CD4-positive, alpha-beta T cell (primary cell): ENCODE data around the gene TRIM66. TPM values are rescaled to one million over a fixed set of nuclear protein-coding genes. Genes with fewer than 3 reads are reported as not detected.

Experiments
- ATAC-seq: fragments of 200-7000 bp; cut with Tn5 transposase; one replicate; pipeline ENCODE4 v1.10.0; 2022; ENCODE audit warnings: mild to moderate bottlenecking; ENCODE audit not compliant: poor library complexity
- CTCF ChIA-PET: fragments of 350-600 bp; sonication (Branson Sonifier 250); formaldehyde crosslinking; loops from one replicate; lab custom pipeline; 2021; ENCODE audit warnings: antibody characterized with exemption, inconsistent platforms; lab: Charles Lee
- POLR2A ChIA-PET: fragments of 350-600 bp; sonication (Branson Sonifier 250); formaldehyde crosslinking; loops from one replicate; lab custom pipeline; 2021; ENCODE audit warnings: antibody characterized with exemption, inconsistent platforms; lab: Charles Lee
- DNase-seq, 14 experiments: peaks; one replicate each; pipeline ENCODE4 v3.0.0-alpha.2; 2013 to 2020; ENCODE audit warnings: mixed read lengths in 2 of 14
- H3K27ac ChIP-seq, 2 donors: one replicate each; pipeline versions ENCODE4 v1.5.1 to v1.7.0; 2013; ENCODE audit warnings: low read length in 2 of 2, low read depth in 1 of 2, mild to moderate bottlenecking in 1 of 2
- H3K27me3 ChIP-seq, 2 experiments: 1 replicate in 1 of 2; 2 replicates in 1 of 2; pipeline versions ENCODE4 v1.6.1 to v1.7.0; 2013; ENCODE audit warnings: low read length in 2 of 2, control low read depth in 1 of 2, mild to moderate bottlenecking in 1 of 2, moderate library complexity in 1 of 2; ENCODE audit not compliant: insufficient read depth in 2 of 2, control insufficient read depth in 1 of 2
- H3K36me3 ChIP-seq: one replicate; pipeline ENCODE4 v1.6.1; 2013; ENCODE audit warnings: low read length, control low read depth; ENCODE audit not compliant: insufficient read depth
- H3K4me1 ChIP-seq: one replicate; pipeline ENCODE4 v1.6.1; 2013; ENCODE audit warnings: low read length, control low read depth; ENCODE audit not compliant: insufficient read depth
- H3K4me3 ChIP-seq: one replicate; pipeline ENCODE4 v1.5.1; 2013; ENCODE audit warnings: mild to moderate bottlenecking, low read length, moderate library complexity
- H3K9me3 ChIP-seq, 2 experiments: 1 replicate in 1 of 2; 2 replicates in 1 of 2; pipeline versions ENCODE4 v1.6.1 to v1.7.0; 2013; ENCODE audit warnings: low read length in 2 of 2, mild to moderate bottlenecking in 2 of 2, control low read depth in 1 of 2, moderate library complexity in 1 of 2; ENCODE audit not compliant: control insufficient read depth in 1 of 2, insufficient read depth in 1 of 2
- H3K27ac Mint-ChIP-seq: one replicate; pipeline ENCODE4 v1.8.0; 2020; ENCODE audit warnings: mixed read lengths
- H3K27me3 Mint-ChIP-seq: one replicate; pipeline ENCODE4 v1.8.0; 2021; ENCODE audit warnings: mixed read lengths
- H3K36me3 Mint-ChIP-seq: one replicate; pipeline ENCODE4 v1.8.0; 2021; ENCODE audit warnings: low read depth, mixed read lengths
- H3K4me1 Mint-ChIP-seq: one replicate; pipeline ENCODE4 v1.8.0; 2021; ENCODE audit warnings: low read depth, mixed read lengths
- H3K4me3 Mint-ChIP-seq: one replicate; pipeline ENCODE4 v1.8.0; 2020; ENCODE audit warnings: mild to moderate bottlenecking, mixed read lengths
- H3K9me3 Mint-ChIP-seq: one replicate; pipeline ENCODE4 v1.8.0; 2020; ENCODE audit warnings: mixed read lengths
- intact Hi-C, 2 experiments: fragments of 100-400 bp; cut with DNase I in 1 of 2; cut with micrococcal nuclease in 1 of 2; formaldehyde crosslinking; loops; one replicate each; pipeline versions ENCODE4 v1.15.1 to v1.9.0; 2023 to 2025; cut with DNase I, micrococcal nuclease
- total RNA-seq, 174 experiments: library from RNA in 2 of 174; stranded (reverse) in 2 of 174; gene quantifications; one replicate each; pipeline ENCODE4 v1.2.3 and lab custom pipeline; 2021 to 2026
- TF ChIP-seq, protein P1 (sequence below): fragments of 200-600 bp; IDR thresholded peaks from one replicate; pipeline ENCODE4 v1.8.0; 2022; ENCODE audit warnings: antibody characterized with exemption, mild to moderate bottlenecking

The TRIM66 gene
- total RNA-seq, 2 experiments from 2014 or later, result 6.8 to 9.8 TPM

GRCh38 chr11:8691601-8692000 lies 9.1 kb upstream of the TRIM66 start:
- H3K4me1 ChIP-seq, result peaks cover 14% of the 10 kb centered on the region
- H3K9me3 Mint-ChIP-seq, result no peaks in the 10 kb centered on the region
- intact Hi-C loops, result no loop called here
- no peak overlapping the region for H3K4me3 ChIP-seq
- no peaks in the 10 kb centered on the region for H3K9me3 ChIP-seq
- peaks cover 5% of the 10 kb centered on the region for H3K36me3 ChIP-seq
- peaks cover 27% of the 10 kb centered on the region for H3K4me1 Mint-ChIP-seq
- no peaks in the 10 kb centered on the region for H3K27me3 Mint-ChIP-seq
- CTCF ChIA-PET, result no interaction called here
- POLR2A ChIA-PET, result interaction anchor here (1.2 kb wide), 1 partner anchor 9 kb away, joined by 4 read pairs; the partner anchor contains the start of genes RPL27A and TRIM66
- ATAC-seq (no peak), DNase-seq (no peak)
- TF ChIP-seq, protein P1, sequence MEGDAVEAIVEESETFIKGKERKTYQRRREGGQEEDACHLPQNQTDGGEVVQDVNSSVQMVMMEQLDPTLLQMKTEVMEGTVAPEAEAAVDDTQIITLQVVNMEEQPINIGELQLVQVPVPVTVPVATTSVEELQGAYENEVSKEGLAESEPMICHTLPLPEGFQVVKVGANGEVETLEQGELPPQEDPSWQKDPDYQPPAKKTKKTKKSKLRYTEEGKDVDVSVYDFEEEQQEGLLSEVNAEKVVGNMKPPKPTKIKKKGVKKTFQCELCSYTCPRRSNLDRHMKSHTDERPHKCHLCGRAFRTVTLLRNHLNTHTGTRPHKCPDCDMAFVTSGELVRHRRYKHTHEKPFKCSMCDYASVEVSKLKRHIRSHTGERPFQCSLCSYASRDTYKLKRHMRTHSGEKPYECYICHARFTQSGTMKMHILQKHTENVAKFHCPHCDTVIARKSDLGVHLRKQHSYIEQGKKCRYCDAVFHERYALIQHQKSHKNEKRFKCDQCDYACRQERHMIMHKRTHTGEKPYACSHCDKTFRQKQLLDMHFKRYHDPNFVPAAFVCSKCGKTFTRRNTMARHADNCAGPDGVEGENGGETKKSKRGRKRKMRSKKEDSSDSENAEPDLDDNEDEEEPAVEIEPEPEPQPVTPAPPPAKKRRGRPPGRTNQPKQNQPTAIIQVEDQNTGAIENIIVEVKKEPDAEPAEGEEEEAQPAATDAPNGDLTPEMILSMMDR, result no peak
- no peak overlapping the region for H3K27ac ChIP-seq
- no peak overlapping the region for H3K27ac Mint-ChIP-seq
- H3K27me3 ChIP-seq, result no peaks in the 10 kb centered on the region
- peak overlapping the region; percentile 20 for H3K4me3 Mint-ChIP-seq
- H3K36me3 Mint-ChIP-seq, result peaks cover 27% of the 10 kb centered on the region

DNA sequence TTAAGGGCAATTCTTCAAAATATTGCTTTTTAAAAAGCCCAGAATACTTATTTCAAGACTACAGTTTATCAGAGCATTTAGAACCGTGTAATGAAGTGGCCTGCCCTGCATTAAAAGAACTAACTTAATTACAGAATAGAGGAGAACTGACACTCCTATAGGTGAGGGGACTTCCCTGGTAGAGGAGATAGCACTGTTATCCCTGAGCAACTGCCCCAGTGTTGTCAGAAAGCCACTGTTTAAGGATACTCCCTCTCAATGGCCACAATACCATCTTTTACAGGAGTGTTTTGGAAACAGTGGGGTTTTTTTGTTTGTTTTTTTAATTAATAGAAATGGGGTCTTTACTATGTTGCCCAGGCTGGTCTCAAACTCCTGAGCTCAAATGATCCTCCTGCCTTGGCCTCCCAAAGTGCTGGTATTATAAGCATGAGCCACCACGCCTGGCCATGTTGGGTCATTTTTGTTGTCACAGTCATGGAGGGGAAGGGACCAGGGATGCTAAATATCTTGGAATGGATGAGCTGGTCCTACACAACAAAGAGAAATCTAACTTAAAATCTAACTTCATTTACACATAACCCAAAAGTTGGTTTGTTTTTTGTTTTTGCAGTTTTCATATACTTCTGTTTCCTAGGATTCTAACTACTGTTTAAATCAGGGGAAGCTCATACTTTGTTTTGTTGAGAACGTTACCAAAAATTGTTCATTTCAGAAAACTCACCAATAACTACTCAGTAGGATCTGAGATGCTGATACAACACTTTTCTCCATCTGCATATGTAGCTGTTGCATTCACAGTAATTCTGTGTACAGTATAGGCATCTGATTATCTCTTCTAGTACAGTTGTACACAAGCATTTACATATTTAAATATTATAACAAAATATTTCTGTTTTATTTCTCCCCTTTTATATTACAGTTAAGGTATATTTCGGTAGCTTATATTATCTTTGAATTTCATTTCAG lies 8.2 kb upstream of the TRIM66 start:
- H3K4me1 ChIP-seq, result peaks cover 14% of the 10 kb centered on the region
- Mint-ChIP-seq H3K27me3 (no peaks in the 10 kb centered on the region), H3K27ac (peak overlapping the region; percentile 90), H3K36me3 (peaks cover 36% of the 10 kb centered on the region), H3K4me3 (peak overlapping the region; percentile 96), H3K9me3 (no peaks in the 10 kb centered on the region), H3K4me1 (peaks cover 28% of the 10 kb centered on the region)
- H3K27me3 ChIP-seq, result no peaks in the 10 kb centered on the region
- H3K27ac ChIP-seq, result no peak overlapping the region
- peaks cover 15% of the 10 kb centered on the region for H3K36me3 ChIP-seq
- no peak for ATAC-seq
- no peaks in the 10 kb centered on the region for H3K9me3 ChIP-seq
- TF ChIP-seq, protein P1, result no peak
- DNase-seq, result no peak
- intact Hi-C loops, result no loop called here
- CTCF ChIA-PET, result no interaction called here
- no peak overlapping the region for H3K4me3 ChIP-seq
- POLR2A ChIA-PET, result interaction anchor here (0.9 to 1.2 kb wide), 2 partner anchors 8 to 9 kb away, joined by 3 to 4 read pairs; partner anchors contain the start of genes RPL27A and TRIM66

DNA sequence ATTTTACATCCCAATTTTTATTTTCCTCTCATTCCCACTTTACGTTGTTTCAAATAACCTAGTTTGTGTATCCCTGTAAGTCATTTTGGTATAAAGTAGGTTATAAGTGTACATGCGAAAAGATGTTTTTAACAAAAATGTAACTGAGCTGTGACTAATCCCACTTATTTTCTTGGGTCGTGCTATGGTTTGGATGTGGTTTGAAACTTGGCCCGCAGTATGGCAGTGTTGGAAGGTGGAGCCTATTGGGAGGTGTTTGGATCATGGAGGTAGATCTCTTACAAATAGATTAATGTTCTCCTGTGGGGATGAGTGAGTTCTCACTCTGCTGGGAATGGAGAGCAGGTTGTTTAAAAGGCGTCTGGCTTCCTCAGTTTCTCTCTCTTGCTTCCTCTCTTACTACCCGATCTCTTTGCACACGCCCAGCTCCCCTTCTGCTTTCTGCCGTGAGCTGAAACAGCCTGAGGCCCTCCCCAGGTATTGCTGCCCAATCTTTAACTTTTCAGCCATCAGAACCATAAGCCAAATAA lies 7.3 kb upstream of the TRIM66 start:
- TF ChIP-seq, protein P1, result no peak
- ATAC-seq, result no peak
- Mint-ChIP-seq H3K36me3 (peaks cover 45% of the 10 kb centered on the region), H3K4me1 (peaks cover 32% of the 10 kb centered on the region), H3K27ac (peak overlapping the region; percentile 90), H3K4me3 (peak overlapping the region; percentile 96), H3K27me3 (no peaks in the 10 kb centered on the region), H3K9me3 (no peaks in the 10 kb centered on the region)
- H3K36me3 ChIP-seq, result peaks cover 23% of the 10 kb centered on the region
- peak overlapping the region; percentile 73 for H3K4me3 ChIP-seq
- intact Hi-C loops, result loop anchor here (5.0 to 10.0 kb wide), 8 partner anchors 315 to 1855 kb away; partner anchors contain the start of genes ADM (in 1 of the 2), AMPD3 (in 1 of the 2), IPO7 (in 1 of the 2) and NRIP3 (in 1 of the 2)
- no peaks in the 10 kb centered on the region for H3K27me3 ChIP-seq
- no peaks in the 10 kb centered on the region for H3K9me3 ChIP-seq
- H3K27ac ChIP-seq, result no peak overlapping the region
- DNase-seq, result no peak
- peaks cover 17% of the 10 kb centered on the region for H3K4me1 ChIP-seq
- POLR2A ChIA-PET, result interaction anchor here (0.7 to 1.4 kb wide), 2 partner anchors 9 to 393 kb away, joined by 4 to 6 read pairs; no protein-coding TSS in a partner anchor
- CTCF ChIA-PET, result no interaction called here
